Nephron (organoid): ENCODE data around the gene B2M.
A peak's percentile ranks its signal among the peaks of the same experiment; 100 is the strongest.

ENCODE experiments used
- H3K27ac Mint-ChIP-seq, 3 experiments: 2 replicates each; pipeline ENCODE4 v1.8.0; 2020; ENCODE audit warnings: mixed read lengths in 3 of 3, mild to moderate bottlenecking in 2 of 3, moderate library complexity in 1 of 3
- H3K27me3 Mint-ChIP-seq: 2 replicates; pipeline ENCODE4 v1.8.0; 2021; ENCODE audit warnings: low read depth, mild to moderate bottlenecking, moderate library complexity, mixed read lengths
- H3K36me3 Mint-ChIP-seq: 2 replicates; pipeline ENCODE4 v1.8.0; 2020; ENCODE audit warnings: low read depth, mixed read lengths
- H3K4me1 Mint-ChIP-seq: 2 replicates; pipeline ENCODE4 v1.8.0; 2020; ENCODE audit warnings: mixed read lengths
- H3K4me3 Mint-ChIP-seq, 3 experiments: 2 replicates each; pipeline ENCODE4 v1.8.0; 2020; ENCODE audit warnings: mild to moderate bottlenecking in 3 of 3, mixed read lengths in 3 of 3, moderate library complexity in 2 of 3
- H3K9me3 Mint-ChIP-seq: 2 replicates; pipeline ENCODE4 v1.8.0; 2020; ENCODE audit warnings: mixed read lengths
- CTCF ChIP-seq, 3 experiments: fragments of 200-600 bp; sonication (generic); IDR thresholded peaks; one replicate each; pipeline ENCODE4 v1.5.0; 2021; ENCODE audit warnings: antibody characterized with exemption in 3 of 3; ENCODE audit not compliant: unreplicated experiment in 3 of 3

The B2M gene

GRCh38 chr15:44711096-44711742, at the start of gene B2M, which contains the start of gene PATL2:
Gene B2M (plus strand): TSS chr15:44711517. CDS start chr15:44711547, 30 bp downstream.
Gene PATL2 (minus strand): TSS chr15:44711323. CDS start chr15:44676490, 34,833 bp downstream.
- Mint-ChIP-seq H3K4me1 (peaks cover 22% of the 10 kb centered on the region), H3K27me3 (no peaks in the 10 kb centered on the region), H3K9me3 (no peaks in the 10 kb centered on the region), H3K36me3 (peaks cover 8% of the 10 kb centered on the region), H3K4me3 (peak within 1 kb of the TSS; percentile 98 to 99 (median 99)), H3K27ac (peak within 1 kb of the TSS; percentile 93 to 99 (median 99))
- no peak for TF ChIP-seq CTCF (IDR thresholded peaks at IDR 0.05; ENCODE audit: unreplicated experiment in 3 of 3)

DNA sequence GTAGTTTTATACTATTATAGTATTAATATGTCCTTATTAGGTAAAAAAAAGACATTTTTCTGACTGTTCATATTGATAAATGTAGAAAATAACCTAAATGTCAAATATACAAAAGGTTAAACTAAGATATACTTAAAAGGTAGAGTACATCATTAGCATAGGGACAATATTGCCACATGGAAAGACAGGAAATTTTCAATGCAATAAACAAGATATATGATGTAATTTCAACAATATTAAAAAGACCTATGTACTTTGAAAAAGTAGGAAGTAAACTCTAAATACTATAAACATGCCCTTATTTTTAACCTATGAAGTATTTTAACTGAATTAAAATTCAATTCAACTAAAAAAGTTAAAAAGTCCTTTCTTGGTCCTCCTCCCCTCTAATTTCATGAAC, 49.7 kb upstream of the B2M start:
- Mint-ChIP-seq H3K27ac (peak overlapping the region in 1 of 3 experiments; percentile 16), H3K4me3 (peak overlapping the region; percentile 47 to 55 (median 53)), H3K9me3 (no peaks in the 10 kb centered on the region), H3K4me1 (peaks cover 15% of the 10 kb centered on the region), H3K27me3 (peaks cover 6% of the 10 kb centered on the region), H3K36me3 (peaks cover 25% of the 10 kb centered on the region)
- no peak for TF ChIP-seq CTCF (IDR thresholded peaks at IDR 0.05; ENCODE audit: unreplicated experiment in 3 of 3)

DNA sequence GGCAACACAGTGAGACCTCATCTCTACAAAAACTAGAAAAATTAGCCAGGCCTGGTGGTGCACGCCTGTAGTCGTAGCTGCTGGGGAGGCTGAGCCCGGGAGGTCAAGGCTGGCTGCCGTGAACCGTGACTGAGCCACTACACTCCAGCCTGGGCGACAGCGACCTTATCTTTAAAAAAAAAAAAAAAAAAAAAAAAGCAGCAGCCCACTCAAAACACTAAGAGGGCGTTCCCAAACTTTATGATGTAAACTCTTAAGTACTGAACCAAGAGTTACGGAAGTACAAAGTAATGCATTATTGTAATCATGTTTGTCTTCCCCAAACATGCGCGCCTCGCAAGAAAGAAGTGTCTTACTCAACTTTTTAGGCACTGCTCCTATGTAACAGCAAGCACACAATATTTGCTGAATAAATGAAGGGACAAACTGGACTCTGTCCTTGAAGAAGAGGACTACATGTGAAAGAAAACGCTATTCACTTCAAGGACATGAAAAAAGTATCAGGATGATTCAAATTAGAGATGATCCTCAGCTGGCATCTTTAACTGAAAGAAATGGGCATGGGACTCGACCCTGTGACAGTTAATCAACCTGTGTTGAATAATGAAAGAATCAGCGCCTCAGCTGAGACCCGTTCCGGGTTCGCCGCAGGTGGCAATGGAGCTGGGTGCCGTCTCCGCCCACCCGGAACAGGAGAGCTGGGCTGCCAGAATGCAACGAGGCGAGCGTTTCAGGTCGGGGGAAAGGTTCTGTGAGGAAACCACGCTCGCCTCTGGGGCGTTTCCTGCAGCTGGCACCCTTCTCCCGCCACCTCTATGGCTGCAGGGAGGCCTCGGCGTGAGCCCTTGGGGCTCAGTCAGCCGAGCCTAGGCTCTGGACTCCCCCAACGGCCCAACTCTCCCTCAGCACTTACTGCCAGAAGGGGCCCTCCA, 48.6 kb upstream of the B2M start:
- peak overlapping the region; percentile 80 to 96 (median 93) for H3K27ac Mint-ChIP-seq
- peaks cover 15% of the 10 kb centered on the region for H3K4me1 Mint-ChIP-seq
- H3K4me3 Mint-ChIP-seq = peak overlapping the region; percentile 94 to 98 (median 98)
- H3K9me3 Mint-ChIP-seq = no peaks in the 10 kb centered on the region
- H3K27me3 Mint-ChIP-seq = peaks cover 13% of the 10 kb centered on the region
- TF ChIP-seq CTCF (IDR thresholded peaks at IDR 0.05; ENCODE audit: unreplicated experiment in 3 of 3) = no peak
- peaks cover 18% of the 10 kb centered on the region for H3K36me3 Mint-ChIP-seq

- Mint-ChIP-seq H3K36me3 (peaks cover 13% of the 10 kb centered on the region), H3K4me1 (peaks cover 15% of the 10 kb centered on the region), H3K9me3 (no peaks in the 10 kb centered on the region), H3K27me3 (peaks cover 20% of the 10 kb centered on the region), H3K4me3 (peak within 1 kb of the TSS; percentile 94 to 98 (median 98)), H3K27ac (peak within 1 kb of the TSS; percentile 80 to 96 (median 93))
- TF ChIP-seq CTCF (IDR thresholded peaks at IDR 0.05; ENCODE audit: unreplicated experiment in 3 of 3) = peak; percentile 94 to 96 (median 95)
These were observed 47.7 kb upstream of the B2M start, which contains the start of gene SPG11 for GRCh38 chr15:44663410-44664308. Gene SPG11 (minus strand): TSS chr15:44663662. CDS start chr15:44663647, 15 bp downstream.

GRCh38 chr15:44666210-44667038, 44.9 kb upstream of the B2M start:
- H3K27ac Mint-ChIP-seq = no peak overlapping the region
- no peak for TF ChIP-seq CTCF (IDR thresholded peaks at IDR 0.05; ENCODE audit: unreplicated experiment in 3 of 3)
- peaks cover 24% of the 10 kb centered on the region for H3K27me3 Mint-ChIP-seq
- H3K4me3 Mint-ChIP-seq = no peak overlapping the region
- H3K4me1 Mint-ChIP-seq = peaks cover 10% of the 10 kb centered on the region
- no peaks in the 10 kb centered on the region for H3K36me3 Mint-ChIP-seq
- H3K9me3 Mint-ChIP-seq = no peaks in the 10 kb centered on the region
